ENCODE results near the gene UBXN6.

The UBXN6 gene

GRCh38 chr19:4447327-4448146, 10.1 kb downstream of the UBXN6 start:
- TF ChIP-seq ZFX (IDR thresholded peaks at IDR 0.05; ENCODE audit: borderline replicate concordance) (no peak), CTCF (IDR thresholded peaks at IDR 0.05) (no peak)
- peak overlapping the region; percentile 25; the same call in 1 of the 2 replicates for H3K27ac ChIP-seq

- TF ChIP-seq CTCF (IDR thresholded peaks at IDR 0.05) (no peak), ZFX (IDR thresholded peaks at IDR 0.05; ENCODE audit: borderline replicate concordance) (no peak)
- H3K27ac ChIP-seq: peak overlapping the region; percentile 25; the same call in 1 of the 2 replicates
Measured at GRCh38 chr19:4446704-4447200, 10.8 kb downstream of the UBXN6 start.

DNA sequence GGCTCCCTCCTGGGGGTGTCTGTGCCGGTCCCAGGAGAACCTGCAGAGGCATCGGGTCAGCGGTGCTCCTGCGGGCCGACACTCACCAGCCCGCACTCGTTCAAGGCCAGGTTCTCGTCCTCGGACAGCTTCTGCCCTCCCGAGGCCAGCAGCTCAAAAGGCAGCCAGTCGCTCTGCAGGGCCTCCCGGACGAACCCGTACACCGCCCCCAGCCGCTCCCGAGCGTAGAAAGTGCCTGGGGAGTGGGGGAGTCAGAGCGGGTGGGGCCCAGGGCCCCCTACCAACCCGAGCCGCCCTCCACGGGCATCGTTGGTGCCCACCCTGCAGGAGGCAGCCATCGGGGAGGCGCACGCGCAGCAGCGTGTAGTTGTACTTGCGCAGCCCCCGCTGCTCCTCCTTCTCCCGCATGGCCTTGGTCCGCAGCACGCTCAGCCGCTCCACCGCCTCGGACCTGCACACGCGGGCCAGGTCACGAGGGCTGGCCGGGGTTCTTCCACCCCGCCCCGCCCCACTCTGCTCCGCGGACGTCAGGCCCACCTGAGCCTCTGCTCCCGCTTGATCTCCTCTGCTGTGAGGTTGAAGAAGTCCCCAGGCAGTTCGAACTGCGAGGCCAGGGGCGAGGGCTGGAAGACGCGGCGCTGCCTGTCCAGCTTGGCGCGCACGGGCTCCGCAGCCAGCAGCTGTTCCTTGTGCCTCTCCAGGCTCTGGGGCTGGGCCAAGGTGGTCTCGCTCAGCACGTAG, 11.5 kb downstream of the UBXN6 start:
- no peak overlapping the region for H3K27ac ChIP-seq

GRCh38 chr19:4444765-4445741, 12.5 kb downstream of the UBXN6 start:
- peak overlapping the region; percentile 15; the same call in 1 of the 2 replicates for H3K27ac ChIP-seq
- TF ChIP-seq ZFX (IDR thresholded peaks at IDR 0.05; ENCODE audit: borderline replicate concordance): no peak
- TF ChIP-seq CTCF (IDR thresholded peaks at IDR 0.05): no peak

More for the DNA sequence above, 11.5 kb downstream of the UBXN6 start:
- no peak for TF ChIP-seq CTCF (IDR thresholded peaks at IDR 0.05)
- TF ChIP-seq ZFX (IDR thresholded peaks at IDR 0.05; ENCODE audit: borderline replicate concordance): no peak

DNA sequence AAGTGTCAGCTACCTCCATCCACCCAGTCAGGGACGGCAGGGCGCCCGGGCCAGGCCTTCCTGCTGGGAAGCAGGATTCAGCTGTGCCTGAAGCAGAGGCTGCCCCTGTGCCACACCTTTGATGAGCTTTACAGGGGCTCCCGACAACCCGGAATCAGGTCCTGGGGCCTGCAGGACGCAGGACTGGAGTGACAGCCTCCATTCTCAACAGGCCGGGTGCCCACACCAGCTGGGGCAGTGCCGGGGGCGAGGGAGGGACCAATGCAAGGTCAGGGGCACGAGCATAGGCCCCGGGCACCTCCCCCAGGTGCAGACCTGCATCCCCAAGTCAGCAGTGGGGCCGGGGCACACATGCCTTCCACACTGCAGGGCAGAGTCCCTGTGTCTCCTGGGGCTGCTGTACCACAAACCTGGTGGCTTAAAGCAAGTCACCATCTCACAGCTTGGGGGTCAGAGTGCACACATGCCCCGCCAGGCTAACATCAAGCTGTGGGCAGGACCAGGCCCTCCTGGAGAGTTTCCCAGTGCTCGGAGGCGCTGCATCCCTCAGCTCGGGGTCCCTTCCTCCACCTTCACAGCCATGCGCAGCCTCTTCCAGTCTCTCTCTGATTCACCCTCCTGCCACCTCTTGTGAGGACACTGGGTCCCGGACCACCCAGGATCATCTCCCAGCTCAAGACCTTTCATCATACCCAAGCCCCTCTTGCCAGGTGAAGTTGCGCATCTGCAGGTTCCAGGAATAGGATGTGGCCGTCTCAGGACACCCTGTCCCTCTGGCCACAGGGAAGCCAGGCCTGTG, 13.4 kb downstream of the UBXN6 start:
- H3K27ac ChIP-seq: no peak overlapping the region
- no peak for TF ChIP-seq CTCF (IDR thresholded peaks at IDR 0.05)
- TF ChIP-seq ZFX (IDR thresholded peaks at IDR 0.05; ENCODE audit: borderline replicate concordance): no peak

- H3K27ac ChIP-seq: no peak overlapping the region
- TF ChIP-seq CTCF (IDR thresholded peaks at IDR 0.05) (no peak), ZFX (IDR thresholded peaks at IDR 0.05; ENCODE audit: borderline replicate concordance) (no peak)
Measured at GRCh38 chr19:4443188-4443587, 14.4 kb downstream of the UBXN6 start.
